ENCODE data around the gene MEIS2.
A peak's percentile ranks its signal among the peaks of the same experiment; 100 is the strongest.

MEIS2 gene

DNA sequence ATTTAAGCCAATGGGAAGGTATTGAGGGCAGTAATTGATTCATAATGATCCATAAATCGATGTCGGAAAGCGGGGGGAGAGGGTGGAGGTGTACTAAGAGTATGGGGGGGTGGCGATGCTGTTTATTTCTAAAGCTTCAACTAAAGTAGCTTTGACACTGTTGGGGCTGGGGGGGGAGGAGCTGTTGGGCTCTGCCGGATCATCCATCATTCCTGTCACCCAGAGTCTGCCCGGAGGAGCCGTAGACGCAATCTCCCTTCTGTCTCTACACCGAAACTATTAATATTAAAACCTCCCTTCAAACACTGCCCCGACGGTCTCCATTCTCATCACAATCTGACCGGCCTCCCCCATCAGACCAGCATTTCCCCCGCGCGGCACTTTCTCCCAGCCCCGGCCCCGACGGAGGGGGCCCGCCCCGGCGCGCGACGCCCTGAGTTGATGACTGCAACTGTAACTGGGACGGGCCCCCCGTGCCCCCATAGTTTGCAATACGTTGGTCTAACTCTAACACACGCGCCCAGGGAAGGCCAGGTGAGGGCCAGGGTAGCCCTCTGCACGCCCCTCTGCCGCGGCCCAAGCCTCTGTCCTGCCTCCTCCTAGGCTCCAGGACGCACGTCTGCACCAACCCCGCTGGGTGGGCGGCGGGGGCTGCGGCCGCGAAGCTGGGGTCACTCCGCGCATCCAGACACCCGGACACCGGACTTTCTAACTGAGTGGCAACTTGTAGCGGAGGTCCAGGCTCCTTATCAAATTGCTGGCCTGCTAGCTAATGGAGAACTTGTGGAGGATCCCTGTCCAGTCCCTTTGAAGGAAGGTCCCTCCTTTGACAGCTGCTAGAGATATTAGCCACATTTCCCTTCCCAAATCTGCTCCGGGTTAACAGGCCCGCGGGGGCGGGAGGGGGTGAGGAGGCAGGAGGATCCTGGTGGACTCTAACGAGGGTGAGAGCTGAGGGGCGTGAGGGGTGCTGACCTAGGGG is 212.0 kb downstream of the MEIS2 start:
- DNase-seq (ENCODE audit: low read depth) = no peak
- TF ChIP-seq, protein P1, sequence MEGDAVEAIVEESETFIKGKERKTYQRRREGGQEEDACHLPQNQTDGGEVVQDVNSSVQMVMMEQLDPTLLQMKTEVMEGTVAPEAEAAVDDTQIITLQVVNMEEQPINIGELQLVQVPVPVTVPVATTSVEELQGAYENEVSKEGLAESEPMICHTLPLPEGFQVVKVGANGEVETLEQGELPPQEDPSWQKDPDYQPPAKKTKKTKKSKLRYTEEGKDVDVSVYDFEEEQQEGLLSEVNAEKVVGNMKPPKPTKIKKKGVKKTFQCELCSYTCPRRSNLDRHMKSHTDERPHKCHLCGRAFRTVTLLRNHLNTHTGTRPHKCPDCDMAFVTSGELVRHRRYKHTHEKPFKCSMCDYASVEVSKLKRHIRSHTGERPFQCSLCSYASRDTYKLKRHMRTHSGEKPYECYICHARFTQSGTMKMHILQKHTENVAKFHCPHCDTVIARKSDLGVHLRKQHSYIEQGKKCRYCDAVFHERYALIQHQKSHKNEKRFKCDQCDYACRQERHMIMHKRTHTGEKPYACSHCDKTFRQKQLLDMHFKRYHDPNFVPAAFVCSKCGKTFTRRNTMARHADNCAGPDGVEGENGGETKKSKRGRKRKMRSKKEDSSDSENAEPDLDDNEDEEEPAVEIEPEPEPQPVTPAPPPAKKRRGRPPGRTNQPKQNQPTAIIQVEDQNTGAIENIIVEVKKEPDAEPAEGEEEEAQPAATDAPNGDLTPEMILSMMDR (IDR thresholded peaks at IDR 0.05; ENCODE audit: insufficient read depth, low read depth, low read length, missing control alignments) = no peak
- no peak overlapping the region for H3K4me3 ChIP-seq (ENCODE audit: low read length)

DNA sequence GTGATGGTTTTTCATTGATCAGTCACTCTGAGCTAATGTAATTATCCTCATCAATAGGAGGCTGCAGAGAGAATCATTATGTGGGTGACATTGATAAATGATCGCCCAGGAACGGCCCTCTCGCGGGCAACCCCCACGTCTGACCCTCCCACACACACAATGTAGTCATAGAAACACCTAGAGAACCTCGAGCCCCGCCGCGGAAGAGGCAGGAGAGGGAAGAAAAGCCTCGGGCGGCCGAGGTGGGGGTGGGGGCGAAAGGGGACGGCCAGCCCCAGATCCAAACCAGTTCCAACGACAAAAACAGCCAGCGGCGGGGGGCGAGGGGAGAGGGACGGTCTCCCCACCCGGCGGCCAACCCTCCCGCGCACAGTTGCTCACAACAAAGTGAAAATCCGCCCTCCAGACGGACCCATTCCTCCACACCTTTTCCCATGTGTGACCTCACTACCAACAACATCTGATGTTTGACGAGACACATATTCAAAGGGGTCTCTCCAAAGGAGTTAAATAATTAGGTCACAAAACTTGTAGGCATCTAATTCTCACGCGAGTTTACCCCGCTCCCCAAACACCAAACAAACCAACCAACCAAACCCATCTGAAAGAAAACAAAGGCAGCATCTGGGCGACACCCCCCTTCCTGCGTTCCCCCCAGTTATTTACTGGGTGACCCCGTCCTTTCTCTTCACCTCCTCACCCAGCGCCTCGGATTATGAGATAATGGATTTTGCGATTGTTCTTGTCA is 213.0 kb downstream of the MEIS2 start:
- TF ChIP-seq, protein P1 (IDR thresholded peaks at IDR 0.05; ENCODE audit: insufficient read depth, low read depth, low read length, missing control alignments) = no peak
- H3K4me3 ChIP-seq (ENCODE audit: low read length) = peak overlapping the region; percentile 9

GRCh38 chr15:36886701-36887100 is 213.6 kb downstream of the MEIS2 start:
- TF ChIP-seq, protein P1 (IDR thresholded peaks at IDR 0.05; ENCODE audit: insufficient read depth, low read depth, low read length, missing control alignments) = no peak
- no peak overlapping the region for H3K4me3 ChIP-seq (ENCODE audit: low read length)
- no peak for DNase-seq (ENCODE audit: low read depth)

More for the DNA sequence above, 213.0 kb downstream of the MEIS2 start:
- DNase-seq (ENCODE audit: low read depth) = no peak

DNA sequence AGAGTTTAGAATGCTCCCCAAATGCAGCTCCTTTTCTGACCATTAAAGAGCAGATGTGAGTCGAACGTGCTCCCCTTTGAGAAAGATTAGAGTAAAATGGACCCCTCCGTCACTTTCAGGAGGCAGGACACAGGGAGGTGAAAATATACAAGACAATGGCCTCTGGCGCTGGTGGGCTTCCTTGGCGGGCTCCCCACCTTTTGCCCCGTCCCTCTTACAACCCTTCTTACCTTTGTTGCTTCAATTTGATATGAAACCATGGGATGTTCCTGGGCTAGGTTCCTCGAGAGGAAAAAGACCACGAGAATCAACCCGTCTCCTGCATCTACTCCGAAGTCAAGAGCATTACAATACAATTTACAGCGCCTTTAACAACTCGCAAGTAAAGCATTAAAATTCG is 214.2 kb downstream of the MEIS2 start:
- no peak overlapping the region for H3K4me3 ChIP-seq (ENCODE audit: low read length)
- no peak for DNase-seq (ENCODE audit: low read depth)
- TF ChIP-seq, protein P1 (IDR thresholded peaks at IDR 0.05; ENCODE audit: insufficient read depth, low read depth, low read length, missing control alignments) = no peak

DNA sequence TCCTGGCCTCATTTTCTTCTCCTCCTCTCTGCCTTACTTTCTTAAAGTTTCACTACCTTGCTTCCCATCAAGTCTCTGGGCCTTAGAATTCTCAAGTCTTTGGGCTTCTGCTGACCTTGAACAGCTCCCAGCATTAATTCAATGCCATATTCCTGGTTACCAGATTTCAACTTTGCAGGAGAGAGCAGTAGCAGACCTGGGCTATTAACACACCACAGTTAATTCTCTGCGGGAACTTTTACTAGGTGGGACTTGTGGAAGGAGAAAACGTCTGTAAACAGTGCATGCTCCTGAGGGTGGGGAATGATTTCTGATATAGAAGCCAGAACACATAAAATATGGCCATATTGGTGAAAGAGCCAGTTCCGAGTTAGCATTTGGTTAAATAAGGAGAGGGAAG is 214.6 kb downstream of the MEIS2 start:
- DNase-seq (ENCODE audit: low read depth) = no peak
- H3K4me3 ChIP-seq (ENCODE audit: low read length) = no peak overlapping the region
- TF ChIP-seq, protein P1 (IDR thresholded peaks at IDR 0.05; ENCODE audit: insufficient read depth, low read depth, low read length, missing control alignments) = no peak

GRCh38 chr15:36884936-36885635 is 215.3 kb downstream of the MEIS2 start:
- DNase-seq (ENCODE audit: low read depth) = no peak
- TF ChIP-seq, protein P1 (IDR thresholded peaks at IDR 0.05; ENCODE audit: insufficient read depth, low read depth, low read length, missing control alignments) = no peak
- no peak overlapping the region for H3K4me3 ChIP-seq (ENCODE audit: low read length)

Measured in epithelial cell of esophagus (primary cell).